Muscle of back (tissue), 11 donors: ENCODE results near the gene NME4. TPM values are rescaled to one million over a fixed set of nuclear protein-coding genes. Genes with fewer than 3 reads are reported as not detected.

ENCODE experiments used
- DNase-seq, 3 donors: peaks; one replicate each; pipeline versions ENCODE4 v3.0.0 to v3.0.0-alpha.2; 2013
- polyA plus RNA-seq, 10 donors: library from polyadenylated mRNA; unstranded; fragments of 120-200 nt; gene quantifications; one replicate each; pipeline ENCODE4 v1.2.1, GENCODE V29; 2013; ENCODE audit not compliant: insufficient read length in 10 of 10

The NME4 gene
- polyA plus RNA-seq, 10 donors, result 63.6 to 121 (median 73.5) TPM

GRCh38 chr16:425082-425718 lies 28.2 kb downstream of the NME4 start, which contains the start of gene RAB11FIP3:
Gene RAB11FIP3, plus strand, starts transcription at chr16:425649. Its CDS starts 358 bp downstream, at chr16:426007.
- peak; percentile 76 to 96 (median 84) for DNase-seq

- DNase-seq, result peak in 1 of 3 donors; percentile 10
Measured at GRCh38 chr16:425740-426114, 28.7 kb downstream of the NME4 start.

GRCh38 chr16:426115-426905 lies 29.3 kb downstream of the NME4 start:
- DNase-seq, result peak in 2 of 3 donors; percentile 13 to 49

GRCh38 chr16:426906-427249 lies 29.9 kb downstream of the NME4 start:
- no peak for DNase-seq

- no peak for DNase-seq
Measured at GRCh38 chr16:427250-427649, 30.3 kb downstream of the NME4 start.

- DNase-seq, result no peak
Measured at GRCh38 chr16:430904-431303, 33.9 kb downstream of the NME4 start.

GRCh38 chr16:440627-441026 lies 43.6 kb downstream of the NME4 start:
- peak; percentile 20 to 43 (median 30) for DNase-seq

GRCh38 chr16:441447-441846 lies 44.4 kb downstream of the NME4 start:
- DNase-seq, result no peak

GRCh38 chr16:442976-443375 lies 46.0 kb downstream of the NME4 start:
- no peak for DNase-seq

- DNase-seq, result no peak
Measured at GRCh38 chr16:444027-444426, 47.0 kb downstream of the NME4 start.

- no peak for DNase-seq
Measured at GRCh38 chr16:445566-445965, 48.6 kb downstream of the NME4 start.

Other genes with a start within 250 kb of the NME4 start
- 10 to 100 TPM in 2 of 10 donors, 1 to 10 TPM in 7, under 1 TPM in 1; 0.99 to 15.3 (median 5.7) TPM for gene HBZ, start 244.6 kb upstream of the NME4 start, polyA plus RNA-seq
- 10 to 100 TPM in 6 of 10 donors, 1 to 10 TPM in 4; 2.6 to 40.3 (median 11.9) TPM for gene HBM, start 231.2 kb upstream of the NME4 start, polyA plus RNA-seq
- over 10,000 TPM in 3 of 10 donors, 1,000 to 10,000 TPM in 7; 1,262 to 19,401 (median 4,862) TPM for gene HBA2, start 224.3 kb upstream of the NME4 start, polyA plus RNA-seq
- gene HBA1, start 220.5 kb upstream of the NME4 start, polyA plus RNA-seq, result over 10,000 TPM in 1 of 10 donors, 1,000 to 10,000 TPM in 8, 100 to 1,000 TPM in 1; 989 to 14,859 (median 2,589) TPM
- 1 to 10 TPM in 7 of 10 donors, under 1 TPM in 2, not detected in 1; 0.61 to 7.0 (median 1.8) TPM for gene HBQ1, start 216.7 kb upstream of the NME4 start, polyA plus RNA-seq
- gene LUC7L, start 167.8 kb upstream of the NME4 start, polyA plus RNA-seq, result 10 to 100 TPM; 51.7 to 94.1 (median 67.2) TPM
- gene FAM234A, start 162.4 kb upstream of the NME4 start, polyA plus RNA-seq, result 10 to 100 TPM; 30.2 to 44.4 (median 37.7) TPM
- gene RGS11, start 121.3 kb upstream of the NME4 start, polyA plus RNA-seq, result 1 to 10 TPM in 7 of 10 donors, under 1 TPM in 3; 0.64 to 2.7 (median 1.8) TPM
- 1 to 10 TPM in 7 of 10 donors, under 1 TPM in 3; 0.40 to 1.7 (median 1.2) TPM for gene ARHGDIG, start 116.6 kb upstream of the NME4 start, polyA plus RNA-seq
- gene PDIA2, start 114.0 kb upstream of the NME4 start, polyA plus RNA-seq, result 1 to 10 TPM in 2 of 10 donors, under 1 TPM in 8; 0.15 to 3.0 (median 0.51) TPM
- 10 to 100 TPM in 6 of 10 donors, 1 to 10 TPM in 4; 8.6 to 15.7 (median 11.5) TPM for gene AXIN1, start 44.5 kb upstream of the NME4 start, polyA plus RNA-seq
- 10 to 100 TPM; 31.8 to 49.2 (median 35.6) TPM for gene MRPL28, start 26.7 kb upstream of the NME4 start, polyA plus RNA-seq
- gene PGAP6, start 15.2 kb upstream of the NME4 start, polyA plus RNA-seq, result 10 to 100 TPM; 22.0 to 30.2 (median 24.0) TPM
- 10 to 100 TPM in 6 of 10 donors, 1 to 10 TPM in 4; 6.2 to 17.1 (median 10.6) TPM for gene DECR2, start 4.7 kb downstream of the NME4 start, polyA plus RNA-seq
- gene RAB11FIP3, start 28.4 kb downstream of the NME4 start, polyA plus RNA-seq, result 10 to 100 TPM; 20.3 to 33.9 (median 28.5) TPM
- 10 to 100 TPM; 14.3 to 30.0 (median 24.0) TPM for gene CAPN15, start 130.5 kb downstream of the NME4 start, polyA plus RNA-seq
- gene PRR35, start 163.2 kb downstream of the NME4 start, polyA plus RNA-seq, result under 1 TPM in 5 of 10 donors, not detected in 5; 0.09 to 0.25 (median 0.12) TPM
- gene NHLRC4, start 169.8 kb downstream of the NME4 start, polyA plus RNA-seq, result 1 to 10 TPM in 5 of 10 donors, under 1 TPM in 5; 0.77 to 1.5 (median 0.98) TPM
- 10 to 100 TPM; 12.5 to 25.3 (median 16.8) TPM for gene PIGQ, start 172.8 kb downstream of the NME4 start, polyA plus RNA-seq
- 10 to 100 TPM in 8 of 10 donors, 1 to 10 TPM in 2; 8.9 to 15.7 (median 10.8) TPM for gene RAB40C, start 192.9 kb downstream of the NME4 start, polyA plus RNA-seq
- gene WFIKKN1, start 233.8 kb downstream of the NME4 start, polyA plus RNA-seq, result under 1 TPM; 0.18 to 0.79 (median 0.40) TPM
- gene METTL26, start 239.1 kb downstream of the NME4 start, polyA plus RNA-seq, result 10 to 100 TPM; 28.0 to 61.3 (median 40.0) TPM
- gene MCRIP2, start 244.6 kb downstream of the NME4 start, polyA plus RNA-seq, result 10 to 100 TPM in 4 of 10 donors, 1 to 10 TPM in 6; 8.0 to 12.5 (median 9.8) TPM